Hematopoietic multipotent progenitor cell treated with erythropoietin and hydrocortisone succinate and interleukin-3 and kit ligand, for 8 days (in vitro differentiated cells): Measurements from ENCODE around the gene INTS7.
A peak's percentile ranks its signal among the peaks of the same experiment; 100 is the strongest.
"Not testable (repeated sequence)": the region's sequence is repeated elsewhere in the genome, so short reads cannot be mapped to it uniquely, and the experiment has no call there.

ENCODE experiments used
- DNase-seq: peaks from one replicate; pipeline ENCODE4 v3.0.0-alpha.2; 2015

Gene INTS7

GRCh38 chr1:211929683-211930082 lies 105.7 kb downstream of the INTS7 start:
- no peak for DNase-seq

GRCh38 chr1:211928993-211929637 lies 106.2 kb downstream of the INTS7 start:
- DNase-seq: peak; percentile 10

GRCh38 chr1:211928290-211928801 lies 107.0 kb downstream of the INTS7 start:
- peak; percentile 45 for DNase-seq

GRCh38 chr1:211925016-211925415 lies 110.3 kb downstream of the INTS7 start:
- no peak for DNase-seq

GRCh38 chr1:211924256-211924655 lies 111.1 kb downstream of the INTS7 start:
- DNase-seq: no peak

- DNase-seq: no peak
Measured at GRCh38 chr1:211923095-211923494, 112.3 kb downstream of the INTS7 start.

- DNase-seq: no peak
Measured at GRCh38 chr1:211921579-211922095, 113.7 kb downstream of the INTS7 start.

- DNase-seq: no peak
Measured at GRCh38 chr1:211920602-211921226, 114.6 kb downstream of the INTS7 start.

GRCh38 chr1:211920141-211920572 lies 115.2 kb downstream of the INTS7 start:
- no peak for DNase-seq

GRCh38 chr1:211918843-211919414 lies 116.4 kb downstream of the INTS7 start:
- DNase-seq: no peak

GRCh38 chr1:211916458-211916857 lies 118.9 kb downstream of the INTS7 start:
- not testable (repeated sequence) for DNase-seq

- no peak for DNase-seq
Measured at GRCh38 chr1:211915924-211916323, 119.4 kb downstream of the INTS7 start.

- no peak for DNase-seq
Measured at GRCh38 chr1:211912844-211913432, 122.4 kb downstream of the INTS7 start.

- DNase-seq: no peak
Measured at GRCh38 chr1:211912038-211912437, 123.3 kb downstream of the INTS7 start.

GRCh38 chr1:211910913-211911485 lies 124.4 kb downstream of the INTS7 start:
- DNase-seq: peak; percentile 13

GRCh38 chr1:211910113-211910884 lies 125.1 kb downstream of the INTS7 start:
- no peak for DNase-seq

- DNase-seq: no peak
Measured at GRCh38 chr1:211909395-211909794, 126.0 kb downstream of the INTS7 start.

- no peak for DNase-seq
Measured at GRCh38 chr1:211908951-211909350, 126.4 kb downstream of the INTS7 start.

GRCh38 chr1:211908453-211908852 lies 126.9 kb downstream of the INTS7 start:
- no peak for DNase-seq

GRCh38 chr1:211903490-211904245 lies 131.7 kb downstream of the INTS7 start:
- no peak for DNase-seq

GRCh38 chr1:211902624-211903291 lies 132.6 kb downstream of the INTS7 start:
- no peak for DNase-seq
